ENCODE measurements around the gene JMJD8.
A peak's percentile ranks its signal among the peaks of the same experiment; 100 is the strongest.

Gene JMJD8, protein sequence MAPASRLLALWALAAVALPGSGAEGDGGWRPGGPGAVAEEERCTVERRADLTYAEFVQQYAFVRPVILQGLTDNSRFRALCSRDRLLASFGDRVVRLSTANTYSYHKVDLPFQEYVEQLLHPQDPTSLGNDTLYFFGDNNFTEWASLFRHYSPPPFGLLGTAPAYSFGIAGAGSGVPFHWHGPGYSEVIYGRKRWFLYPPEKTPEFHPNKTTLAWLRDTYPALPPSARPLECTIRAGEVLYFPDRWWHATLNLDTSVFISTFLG

GRCh38 chr16:684071-684794 lies at the start of gene JMJD8:
Gene JMJD8, minus strand, starts transcription at chr16:684334. Its CDS starts 15 bp downstream, at chr16:684319.
- DNase-seq: peak; percentile 90

GRCh38 chr16:733382-734207 lies 49.5 kb upstream of the JMJD8 start:
- DNase-seq: no peak

GRCh38 chr16:732936-733335 lies 48.8 kb upstream of the JMJD8 start:
- no peak for DNase-seq

GRCh38 chr16:732332-732731 lies 48.2 kb upstream of the JMJD8 start:
- DNase-seq: no peak

DNA sequence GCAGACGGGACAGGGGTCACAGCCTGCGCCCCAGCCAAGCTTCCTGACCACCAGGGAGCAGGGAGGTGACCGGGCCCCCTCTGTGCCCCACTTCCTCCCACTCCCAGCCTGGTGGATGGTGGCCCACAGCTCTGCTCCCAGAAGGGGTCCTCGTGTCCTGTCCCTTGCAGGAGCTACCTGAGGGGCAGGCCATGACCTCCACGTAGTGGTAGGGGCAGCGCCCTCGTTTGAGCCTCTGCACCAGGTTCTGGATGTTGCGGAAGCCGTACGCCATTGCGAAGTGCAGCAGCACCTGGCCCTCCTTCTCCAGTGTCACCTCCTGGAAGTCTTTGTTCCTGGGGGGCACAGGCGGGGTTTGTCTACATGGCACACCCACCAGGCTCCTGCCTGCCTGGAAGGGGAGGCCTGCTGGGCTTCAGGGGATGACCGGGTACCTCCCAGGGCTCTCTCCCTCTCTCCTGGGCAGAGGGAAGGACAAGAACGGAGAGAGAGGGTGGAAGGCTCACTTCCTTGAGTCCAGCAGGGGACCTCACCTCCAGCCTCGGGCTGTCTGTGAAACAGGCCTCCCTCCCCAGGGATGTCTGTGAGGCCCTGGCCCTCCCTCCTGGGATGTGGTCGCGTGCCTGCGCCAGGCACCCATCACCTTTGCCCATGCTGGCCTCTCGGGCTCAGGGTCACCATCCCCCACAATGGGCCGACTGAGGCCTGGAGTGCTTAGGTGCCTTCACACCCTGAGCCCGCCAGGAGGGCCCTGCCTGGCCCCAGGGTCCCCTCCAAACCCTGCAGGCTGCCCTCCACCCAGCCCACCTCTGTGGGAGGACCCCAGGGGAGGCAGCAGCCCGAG lies 46.8 kb upstream of the JMJD8 start:
- DNase-seq: no peak

- no peak for DNase-seq
These were observed 45.9 kb upstream of the JMJD8 start for GRCh38 chr16:729768-730665.

- no peak for DNase-seq
These were observed 45.0 kb upstream of the JMJD8 start for GRCh38 chr16:728890-729744.

GRCh38 chr16:728131-728889 lies 44.2 kb upstream of the JMJD8 start:
- peak; percentile 47 for DNase-seq

DNA sequence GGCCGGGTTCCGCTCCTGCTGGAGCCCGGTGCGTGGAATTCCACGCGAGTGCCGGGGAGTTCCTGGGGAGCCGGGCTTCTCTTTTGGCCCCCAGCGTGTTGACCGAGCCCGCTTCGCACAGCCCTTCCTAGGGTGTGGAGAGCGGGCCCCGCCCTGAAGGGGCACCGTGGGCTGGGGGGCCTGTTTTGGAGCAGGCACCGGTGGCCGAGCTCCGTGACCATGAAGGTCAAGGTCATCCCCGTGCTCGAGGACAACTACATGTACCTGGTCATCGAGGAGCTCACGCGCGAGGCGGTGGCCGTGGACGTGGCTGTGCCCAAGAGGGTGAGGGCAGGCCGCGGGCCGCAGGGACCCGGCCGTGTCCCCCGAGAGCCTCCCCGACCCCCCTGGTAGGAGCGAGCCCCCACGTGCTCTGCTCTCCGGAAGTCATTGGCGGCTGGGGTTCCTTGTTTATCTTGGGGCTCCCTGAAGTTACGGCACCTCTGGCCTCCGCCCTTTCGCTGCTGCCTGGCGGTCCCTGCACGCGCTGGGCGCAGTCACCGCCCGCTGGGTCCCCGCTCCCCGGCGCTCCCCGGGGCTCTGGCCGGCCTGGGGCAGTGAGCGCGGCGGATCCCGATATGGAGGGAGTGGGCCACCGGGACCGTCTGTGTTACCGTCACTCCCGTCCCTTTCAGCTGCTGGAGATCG lies 43.3 kb upstream of the JMJD8 start:
- no peak for DNase-seq

DNA sequence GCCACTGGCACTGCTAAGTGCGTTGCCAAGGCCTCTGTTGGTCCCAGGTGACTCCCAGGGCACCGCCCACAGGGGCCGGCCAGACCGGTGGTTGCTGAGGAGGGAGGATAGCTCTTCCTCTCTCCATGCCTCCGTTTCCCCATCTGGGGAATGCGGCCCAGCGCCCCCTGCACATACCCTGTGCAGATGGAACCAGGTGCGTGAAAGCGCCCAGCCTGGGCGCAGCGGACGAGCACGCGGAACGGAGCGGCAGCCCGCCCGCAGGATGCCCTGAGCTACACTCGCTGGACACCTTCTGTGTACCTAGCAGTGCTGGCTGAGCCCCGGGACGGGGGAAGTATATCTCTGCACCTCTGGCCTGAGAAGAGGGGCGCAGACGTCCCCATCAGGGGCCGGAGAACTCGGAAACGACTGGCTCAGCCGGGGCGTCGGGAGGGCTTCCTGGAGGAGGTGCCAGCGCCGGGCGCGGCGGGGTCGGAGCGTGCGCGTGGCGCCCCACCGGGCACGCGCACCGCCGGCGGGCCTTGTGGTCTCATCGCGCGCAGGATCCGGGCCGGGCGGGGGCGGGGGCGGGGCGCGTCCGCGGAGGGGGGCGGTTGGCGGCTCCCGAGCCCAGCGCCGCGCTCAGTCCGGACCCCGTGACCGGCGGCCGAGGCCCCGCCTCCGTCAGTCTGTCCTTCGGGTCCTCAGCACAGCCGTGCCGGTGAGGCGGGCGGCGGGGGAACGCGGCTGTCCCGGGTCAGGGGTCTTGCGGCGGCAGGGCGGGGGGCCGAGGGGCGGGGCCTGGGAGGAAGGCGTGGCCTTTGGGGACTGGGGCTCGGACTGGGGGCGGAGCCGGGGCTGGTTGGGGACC lies 42.5 kb upstream of the JMJD8 start, which contains the start of the genes CCDC78 and HAGHL:
Gene CCDC78, minus strand, starts transcription at position 6 of the 853 bp plus-strand sequence. CDS start 76 bp downstream, outside the sequence.
Gene HAGHL, plus strand, starts transcription at position 669 of the 853 bp plus-strand sequence. CDS start 404 bp downstream, outside the sequence.
- no peak for DNase-seq

GRCh38 chr16:726188-726437 lies 42.0 kb upstream of the JMJD8 start:
- no peak for DNase-seq

DNA sequence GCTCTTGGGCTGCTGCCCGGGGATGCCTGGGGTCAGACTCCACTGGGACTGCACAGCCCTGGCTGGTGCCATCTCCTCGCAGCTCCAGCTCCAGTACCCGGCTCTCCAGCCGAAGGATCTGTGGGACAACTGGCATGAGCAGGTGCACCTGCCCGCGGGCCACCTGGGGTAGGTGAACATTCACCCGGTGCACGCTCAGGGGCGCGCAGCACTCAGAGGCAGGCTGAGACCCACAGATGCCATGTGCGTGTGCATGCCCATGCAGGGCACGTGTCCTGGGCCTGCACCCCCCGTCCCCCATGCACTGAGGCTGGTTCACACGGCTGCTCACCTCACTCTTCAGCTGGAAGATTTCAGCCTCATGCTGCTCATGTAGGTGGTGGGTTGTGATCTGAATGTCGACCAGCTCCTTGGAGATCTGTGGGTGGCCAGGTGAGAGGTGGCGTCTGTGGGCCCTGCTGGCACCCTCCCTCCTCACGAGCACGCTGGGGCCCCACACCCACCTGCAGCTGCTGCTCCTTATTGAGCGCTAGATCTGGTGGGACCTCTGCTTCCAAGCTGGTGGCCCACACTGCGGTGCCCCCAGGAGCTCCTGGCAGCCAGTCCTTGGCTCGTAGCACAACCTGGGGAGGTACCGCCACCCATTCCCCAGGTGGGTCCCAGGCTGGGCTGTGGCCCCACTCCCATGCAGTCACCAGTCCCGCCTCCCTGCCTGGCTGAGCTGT lies 41.5 kb upstream of the JMJD8 start:
- no peak for DNase-seq

DNA sequence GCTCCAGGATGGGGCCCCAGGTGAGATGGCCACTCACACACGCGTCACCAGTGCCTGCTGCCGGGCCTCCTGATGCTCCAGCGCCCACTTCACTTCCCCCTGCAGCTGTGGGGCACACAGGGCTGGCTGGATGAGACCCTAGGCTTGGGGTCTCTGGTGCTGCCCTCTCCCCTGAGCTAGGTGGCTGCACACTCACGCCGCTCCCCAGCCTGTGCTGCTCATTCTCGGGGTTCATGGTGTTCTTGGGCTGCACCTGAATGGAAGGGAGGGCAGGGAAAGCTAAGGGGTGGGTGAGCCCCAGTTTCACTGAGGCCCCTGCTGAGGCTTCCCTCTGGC lies 40.9 kb upstream of the JMJD8 start:
- DNase-seq: no peak

- no peak for DNase-seq
These were observed 40.3 kb upstream of the JMJD8 start for GRCh38 chr16:724188-725040.

DNA sequence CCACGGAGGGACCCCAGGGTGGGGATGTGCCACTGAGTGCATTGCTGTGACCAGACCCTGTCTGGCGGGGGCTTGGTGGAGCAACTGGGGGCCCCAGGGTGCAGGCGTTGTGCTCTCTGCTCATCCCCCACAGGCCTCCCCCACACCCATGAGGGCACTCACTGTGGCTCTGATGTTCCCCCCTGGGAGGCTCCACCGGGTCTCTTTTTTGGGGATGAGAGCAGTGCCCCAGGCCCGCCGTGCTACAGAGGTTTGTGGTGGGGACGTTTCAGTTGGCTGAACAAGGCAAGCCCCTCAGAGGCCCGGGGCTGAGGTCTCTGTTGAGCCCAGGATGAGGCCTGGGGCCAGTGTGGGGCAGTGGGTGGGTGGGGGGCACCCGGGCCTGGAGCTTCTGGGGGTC lies 39.6 kb upstream of the JMJD8 start:
- no peak for DNase-seq

DNA sequence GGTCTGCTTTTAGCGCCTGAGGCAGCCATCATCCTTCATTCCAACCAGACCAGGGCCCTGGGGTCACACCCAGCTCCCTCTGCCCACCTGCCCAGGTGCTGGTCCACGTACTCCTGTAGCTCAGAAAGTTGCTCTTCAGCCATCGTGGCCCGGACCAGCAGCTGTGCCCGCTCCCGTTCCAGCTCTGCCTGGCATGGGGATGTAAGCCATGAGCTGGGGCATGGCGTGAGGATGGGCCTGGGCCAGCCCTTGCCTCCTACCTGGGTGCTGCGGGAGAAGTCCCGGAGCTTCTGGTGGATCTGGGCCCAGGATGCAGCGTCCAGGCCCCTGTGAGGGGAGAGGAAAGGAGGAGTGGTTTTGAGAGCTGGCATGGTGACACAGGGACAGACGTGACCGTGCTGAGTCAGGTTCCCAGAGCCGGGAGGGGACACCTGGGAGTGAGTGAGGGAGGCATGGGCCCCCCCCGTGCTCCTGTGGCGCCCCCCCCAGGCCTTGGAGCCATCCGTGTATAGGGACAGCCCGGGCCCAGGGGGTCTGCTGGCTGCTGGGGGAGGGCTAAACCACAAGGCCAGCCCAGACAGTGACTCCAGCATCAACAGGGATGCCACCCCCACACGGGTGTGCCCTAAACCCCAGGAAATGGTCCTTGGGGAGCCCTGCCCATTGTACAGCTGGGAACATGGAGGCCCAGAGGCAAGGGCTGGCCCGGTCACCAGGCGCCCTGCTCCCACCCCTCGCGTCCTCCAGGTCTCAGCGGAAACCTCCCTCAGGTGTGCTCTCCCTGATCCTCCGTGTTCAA lies 38.9 kb upstream of the JMJD8 start:
- DNase-seq: no peak

Data from NCI-H774 (cell line).